GM23248 (cell line): ENCODE results near the gene PRDM7. TPM values are rescaled to one million over a fixed set of nuclear protein-coding genes. Genes with fewer than 3 reads are reported as not detected.

Experiments used
- DNase-seq: peaks from one replicate; pipeline ENCODE4 v3.0.0-alpha.2; 2015
- H2AFZ ChIP-seq: fragments of 200-600 bp; sonication (generic); 2 replicates; pipeline ENCODE4 v1.6.1; 2016; ENCODE audit warnings: antibody characterized with exemption
- H3F3A ChIP-seq: fragments of 200-600 bp; sonication (generic); 2 replicates; pipeline ENCODE4 v1.6.1; 2016; ENCODE audit warnings: mild to moderate bottlenecking, antibody characterized with exemption, mixed run types; ENCODE audit not compliant: insufficient read depth
- H3K27ac ChIP-seq: fragments of 200-600 bp; sonication (generic); 2 replicates; pipeline ENCODE4 v1.5.1; 2016; ENCODE audit warnings: mild to moderate bottlenecking
- H3K27me3 ChIP-seq: fragments of 200-600 bp; sonication (generic); replicated peaks from 2 replicates; pipeline ENCODE4 v1.6.1; 2016; ENCODE audit warnings: mild to moderate bottlenecking; ENCODE audit not compliant: insufficient read depth
- H3K36me3 ChIP-seq: fragments of 200-600 bp; sonication (generic); 2 replicates; pipeline ENCODE4 v1.6.1; 2016; ENCODE audit warnings: low read depth, mild to moderate bottlenecking
- H3K4me1 ChIP-seq: fragments of 200-600 bp; sonication (generic); 2 replicates; pipeline ENCODE4 v1.6.1; 2016; ENCODE audit warnings: mild to moderate bottlenecking; ENCODE audit not compliant: insufficient read depth
- H3K4me2 ChIP-seq: fragments of 200-600 bp; sonication (generic); one replicate; pipeline ENCODE4 v1.6.1; 2016; ENCODE audit warnings: mild to moderate bottlenecking; ENCODE audit not compliant: unreplicated experiment
- H3K4me3 ChIP-seq: fragments of 200-600 bp; sonication (generic); 2 replicates; pipeline ENCODE4 v1.5.1; 2016; ENCODE audit warnings: mild to moderate bottlenecking
- H3K79me2 ChIP-seq: fragments of 200-600 bp; sonication (generic); 2 replicates; pipeline ENCODE4 v1.6.1; 2016; ENCODE audit warnings: mild to moderate bottlenecking; ENCODE audit not compliant: insufficient read depth
- H3K9ac ChIP-seq: fragments of 200-600 bp; sonication (generic); 2 replicates; pipeline ENCODE4 v1.6.1; 2016; ENCODE audit warnings: mild to moderate bottlenecking
- H3K9me2 ChIP-seq: fragments of 200-600 bp; sonication (generic); 2 replicates; pipeline ENCODE4 v1.6.1; 2016; ENCODE audit warnings: mixed run types, mild to moderate bottlenecking, moderate library complexity; ENCODE audit not compliant: insufficient read depth
- H3K9me3 ChIP-seq: fragments of 200-600 bp; sonication (generic); one replicate; pipeline ENCODE4 v1.6.1; 2017; ENCODE audit warnings: low read depth
- H4K20me1 ChIP-seq: fragments of 200-600 bp; sonication (generic); 2 replicates; pipeline ENCODE4 v1.6.0; 2016; ENCODE audit not compliant: insufficient read depth
- EZH2 ChIP-seq: fragments of 200-600 bp; sonication (generic); IDR thresholded peaks from 2 replicates; pipeline ENCODE4 v1.6.1; 2018; ENCODE audit warnings: antibody characterized with exemption, mild to moderate bottlenecking; ENCODE audit not compliant: insufficient read depth, poor library complexity, severe bottlenecking
- EZH2phosphoT487 ChIP-seq: fragments of 200-600 bp; sonication (generic); IDR thresholded peaks from 2 replicates; pipeline ENCODE4 v1.6.1; 2018; ENCODE audit warnings: antibody characterized with exemption, moderate library complexity, mild to moderate bottlenecking, low read depth; ENCODE audit not compliant: insufficient read depth
- WGBS, 2 experiments: methylation state at CpG; one replicate each; pipeline ENCODE4 v1.1.6; 2015 to 2017; ENCODE audit warnings: low lambda C conversion rate in 2 of 2, low coverage in 1 of 2; ENCODE audit errors: missing lambda C conversion rate in 2 of 2; 5-methylcytosine and 5-hydroxymethylcytosine counted together
- in situ Hi-C: fragments of 300-500 bp; cut with MboI; formaldehyde crosslinking; loops from 2 replicates; pipeline ENCODE4 v1.15.0; 2020
- polyA plus RNA-seq: library from polyadenylated mRNA; unstranded; fragments of >200 nt; fragmentation: Nextera tagmentation; extraction: Ambion mirVana; gene quantifications from 2 replicates; pipeline ENCODE4 v1.2.1, GENCODE V29; 2016
- total RNA-seq: library from RNA; depleted of rRNA; stranded (reverse); fragments of >200 nt; shearing (Covaris generic); gene quantifications from 2 replicates; pipeline ENCODE4 v1.2.3, GENCODE V29; 2014

PRDM7 gene
- total and polyA plus RNA-seq, 2 experiments from 2014 or later = not detected

DNA sequence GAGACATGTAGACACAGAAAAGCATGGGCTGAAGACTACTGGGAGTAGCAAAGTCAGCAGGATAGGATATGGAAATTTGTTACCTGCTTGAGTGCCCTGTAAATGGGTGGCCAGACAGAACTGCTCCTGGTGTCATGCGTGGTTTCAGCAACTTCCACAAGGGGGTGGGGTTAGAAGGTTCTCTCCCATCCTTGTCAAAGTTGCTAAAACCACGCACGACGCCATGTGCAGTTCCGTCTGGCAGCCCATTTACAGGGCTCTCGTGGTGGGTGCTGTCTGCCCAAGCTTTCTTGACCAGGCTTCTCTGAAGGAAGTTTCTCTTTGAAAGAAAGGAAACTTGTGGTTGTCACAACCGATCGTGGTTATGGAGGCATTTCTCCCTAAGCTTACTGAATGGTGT, 51.0 kb downstream of the PRDM7 start:
- H3F3A ChIP-seq = peaks cover 11% of the 10 kb centered on the region
- H3K27ac ChIP-seq = no peak overlapping the region
- H3K9me3 ChIP-seq = no peaks in the 10 kb centered on the region
- no peak overlapping the region for H3K9ac ChIP-seq
- TF ChIP-seq EZH2 (no peak), EZH2phosphoT487 (no peak)
- H3K79me2 ChIP-seq = peaks cover 20% of the 10 kb centered on the region
- H3K9me2 ChIP-seq = no peaks in the 10 kb centered on the region
- no peaks in the 10 kb centered on the region; the same call in 1 of the 2 replicates for H4K20me1 ChIP-seq
- in situ Hi-C loops = no loop called here
- no peak overlapping the region for H3K4me3 ChIP-seq
- H3K36me3 ChIP-seq = no peaks in the 10 kb centered on the region
- peaks cover 7% of the 10 kb centered on the region for H3K4me1 ChIP-seq
- H3K4me2 ChIP-seq = no peak overlapping the region
- H3K27me3 ChIP-seq = no peaks in the 10 kb centered on the region
- no peak overlapping the region for H2AFZ ChIP-seq
- DNase-seq = no peak
- WGBS, 2 experiments = 65 to 74% methylated on average over 8 of the region's 8 CpGs

DNA sequence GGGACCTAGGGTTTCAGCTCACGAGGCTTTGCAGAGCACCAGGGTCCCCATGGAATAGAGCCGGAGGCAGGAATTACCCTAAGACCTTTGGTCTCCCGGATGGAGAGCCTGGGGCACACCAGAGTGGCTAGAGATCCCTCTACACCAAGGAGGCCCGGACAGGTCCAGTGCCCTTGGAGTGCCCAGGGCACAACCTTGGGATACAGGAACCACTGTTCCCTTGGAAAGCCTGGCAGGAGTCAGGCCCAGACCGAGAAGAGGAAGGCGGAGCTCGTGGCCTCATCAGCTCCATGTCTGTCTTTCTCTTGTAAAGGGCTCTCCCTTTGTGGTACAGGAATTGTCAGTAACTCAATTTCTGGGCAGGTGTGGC, 54.1 kb downstream of the PRDM7 start:
- DNase-seq = peak; percentile 44
- 11 to 13% methylated on average over 7 of the region's 7 CpGs for WGBS, 2 experiments
- Histone ChIP-seq H3K9me2 (no peaks in the 10 kb centered on the region), H3K9ac (peak overlapping the region; percentile 90), H3K9me3 (no peaks in the 10 kb centered on the region), H3K4me1 (peaks cover 18% of the 10 kb centered on the region), H3K27me3 (no peaks in the 10 kb centered on the region), H3K36me3 (no peaks in the 10 kb centered on the region), H3F3A (peaks cover 16% of the 10 kb centered on the region), H4K20me1 (no peaks in the 10 kb centered on the region), H3K79me2 (peaks cover 20% of the 10 kb centered on the region), H3K4me3 (peak overlapping the region; percentile 85), H3K4me2 (peak overlapping the region; percentile 98), H3K27ac (peak overlapping the region; percentile 47), H2AFZ (peak overlapping the region; percentile 76)
- TF ChIP-seq EZH2 (no peak), EZH2phosphoT487 (no peak)
- in situ Hi-C loops = no loop called here

DNA sequence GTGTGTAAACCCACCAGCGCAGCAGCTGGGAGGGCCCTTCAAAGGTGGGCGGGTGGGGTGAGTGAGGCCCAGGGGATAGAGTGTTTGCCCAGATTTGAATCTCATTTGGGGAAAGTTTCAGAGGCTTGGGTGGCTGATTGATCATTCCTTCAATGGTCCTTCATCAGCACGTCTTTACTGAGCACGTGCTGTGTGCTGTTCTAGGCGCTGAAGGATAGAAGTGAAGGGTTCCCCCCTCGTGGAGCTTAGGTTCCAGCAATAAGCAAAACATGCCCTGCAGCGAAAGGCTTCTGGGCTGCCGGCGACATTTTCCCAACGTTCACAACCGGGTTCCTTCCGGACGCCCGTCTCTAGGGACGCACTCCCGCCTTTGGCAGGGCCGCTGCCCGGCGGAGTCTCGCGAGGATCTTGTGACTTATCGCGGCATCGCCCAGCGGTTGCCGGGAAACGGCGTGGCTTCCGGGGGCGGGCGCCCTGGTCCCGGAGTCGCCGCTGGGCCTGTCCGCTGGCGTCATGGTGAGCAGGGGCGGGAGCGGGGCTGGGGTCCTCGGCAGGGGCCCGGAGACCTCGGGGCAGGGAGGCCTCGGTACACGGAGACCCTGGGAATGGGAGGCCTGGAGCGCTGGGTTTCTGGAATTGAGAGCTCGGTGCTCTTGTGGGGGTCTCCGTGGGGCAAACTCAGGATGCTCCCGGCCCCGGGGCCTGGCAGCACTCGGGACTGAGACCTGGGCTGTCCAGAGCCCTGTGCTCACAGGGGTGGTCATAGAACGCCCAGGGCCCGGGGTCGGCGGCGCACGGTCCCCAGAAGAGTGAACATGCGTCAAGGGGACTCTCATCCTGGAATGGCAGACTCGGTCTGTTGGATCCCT, 54.7 kb downstream of the PRDM7 start:
- Histone ChIP-seq H3K9me3 (no peaks in the 10 kb centered on the region), H3K4me3 (peak overlapping the region; percentile 85), H3K4me2 (peak overlapping the region; percentile 98), H3K27me3 (no peaks in the 10 kb centered on the region), H3F3A (peaks cover 16% of the 10 kb centered on the region), H3K4me1 (peaks cover 18% of the 10 kb centered on the region), H3K9me2 (no peaks in the 10 kb centered on the region), H3K79me2 (peaks cover 20% of the 10 kb centered on the region), H3K9ac (peak overlapping the region; percentile 90), H3K36me3 (no peaks in the 10 kb centered on the region), H3K27ac (peak overlapping the region; percentile 47), H4K20me1 (no peaks in the 10 kb centered on the region), H2AFZ (peak overlapping the region; percentile 76)
- TF ChIP-seq EZH2phosphoT487 (no peak), EZH2 (no peak)
- DNase-seq = peak; percentile 95
- 0 to 5% methylated on average over 43 to 57 of the region's 57 CpGs for WGBS, 2 experiments
- in situ Hi-C loops = no loop called here

DNA sequence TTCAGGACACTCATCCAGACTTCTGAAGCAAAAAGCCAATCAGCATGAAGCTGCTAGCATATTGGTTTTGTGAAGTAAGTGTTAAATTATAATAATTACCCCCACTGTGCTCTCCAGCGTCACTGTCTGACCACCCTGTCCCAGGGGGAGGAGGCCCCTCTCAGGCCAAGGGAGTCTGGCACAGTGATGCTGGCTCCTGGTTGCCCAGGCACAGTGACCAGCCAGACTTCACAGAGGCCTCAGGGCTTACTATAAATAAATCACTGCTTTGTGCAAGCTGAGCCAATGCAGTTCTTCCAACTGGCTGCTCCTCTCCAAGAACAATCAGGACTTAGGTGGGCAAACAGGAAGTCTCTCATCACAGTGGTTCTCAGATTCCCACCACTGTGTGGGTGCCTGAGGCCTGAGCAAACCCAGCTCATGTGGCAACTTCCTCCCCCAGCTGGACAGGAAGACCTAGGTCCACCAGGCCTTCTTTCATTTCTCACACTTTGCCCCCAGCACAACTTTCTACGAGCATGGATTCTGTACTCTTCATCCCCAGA, 56.2 kb downstream of the PRDM7 start:
- H3K4me3 ChIP-seq = no peak overlapping the region
- DNase-seq = peak; percentile 37
- peaks cover 20% of the 10 kb centered on the region for H3K79me2 ChIP-seq
- H3F3A ChIP-seq = peaks cover 16% of the 10 kb centered on the region
- H3K4me1 ChIP-seq = peaks cover 18% of the 10 kb centered on the region
- H2AFZ ChIP-seq = peak overlapping the region; percentile 84; the same call in 1 of the 2 replicates
- H4K20me1 ChIP-seq = no peaks in the 10 kb centered on the region
- no peaks in the 10 kb centered on the region for H3K9me2 ChIP-seq
- in situ Hi-C loops = no loop called here
- 92 to 93% methylated on average over 2 of the region's 2 CpGs for WGBS, 2 experiments
- peak overlapping the region; percentile 33 for H3K27ac ChIP-seq
- no peaks in the 10 kb centered on the region for H3K9me3 ChIP-seq
- TF ChIP-seq EZH2phosphoT487 (no peak), EZH2 (no peak)
- H3K9ac ChIP-seq = no peak overlapping the region
- H3K27me3 ChIP-seq = no peaks in the 10 kb centered on the region
- no peaks in the 10 kb centered on the region for H3K36me3 ChIP-seq
- H3K4me2 ChIP-seq = peak overlapping the region; percentile 2
